K562 (cell line): Measurements from ENCODE around the gene FANCD2. TPM values are rescaled to one million over a fixed set of nuclear protein-coding genes. Genes with fewer than 3 reads are reported as not detected.

ENCODE experiments used
- BRD9 ChIP-seq: fragments of 450-650 bp; IDR thresholded peaks from 2 replicates; pipeline ENCODE4 v1.6.1; 2018; ENCODE audit warnings: low read depth; ENCODE audit not compliant: partially characterized antibody
- EP300 ChIP-seq: IDR thresholded peaks from 2 replicates; pipeline ENCODE4 v1.6.1; 2012; ENCODE audit warnings: low read length, improper control_type of control experiment
- HDAC1 ChIP-seq, 2 experiments: fragments of 450-650 bp; IDR thresholded peaks; 2 replicates each; pipeline ENCODE4 v1.6.1; 2016 to 2017; ENCODE audit warnings: inconsistent platforms in 1 of 2, mild to moderate bottlenecking in 1 of 2, moderate library complexity in 1 of 2
- HDAC6 ChIP-seq: IDR thresholded peaks from 2 replicates; pipeline ENCODE4 v1.6.1; 2012; ENCODE audit warnings: low read depth, mild to moderate bottlenecking, control low read depth, inconsistent platforms, low read length, moderate library complexity
- JUNB ChIP-seq: fragments of 450-650 bp; formaldehyde crosslinking; conservative IDR thresholded peaks from 2 replicates; pipeline ENCODE4 v1.4.0; 2020; ENCODE audit warnings: mild to moderate bottlenecking
- KDM1A ChIP-seq, 2 experiments: fragments of 450-650 bp; IDR thresholded peaks; 2 replicates each; pipeline ENCODE4 v1.6.1; 2016; ENCODE audit warnings: mild to moderate bottlenecking in 2 of 2
- NCOA1 ChIP-seq: fragments of 450-650 bp; IDR thresholded peaks from 2 replicates; pipeline ENCODE4 v1.6.1; 2016; ENCODE audit warnings: low read depth
- NFE2 ChIP-seq: IDR thresholded peaks from 2 replicates; pipeline ENCODE4 v1.6.1; 2014; ENCODE audit warnings: antibody characterized with exemption, low read depth
- PYGO2 ChIP-seq: fragments of 450-650 bp; IDR thresholded peaks from 2 replicates; pipeline ENCODE4 v1.6.1; 2016; ENCODE audit warnings: mild to moderate bottlenecking, missing genetic modification characterization, moderate library complexity, missing compliant biosample characterization
- TBL1XR1 ChIP-seq, 2 experiments: IDR thresholded peaks; 2 replicates each; pipeline ENCODE4 v1.6.1; 2012; ENCODE audit warnings: improper control_type of control experiment in 2 of 2, low read length in 2 of 2, mild to moderate bottlenecking in 1 of 2
- TCF7L2 ChIP-seq: fragments of 150-350 bp; IDR thresholded peaks from 2 replicates; pipeline ENCODE4 v1.6.1; 2016; ENCODE audit warnings: low read depth, mild to moderate bottlenecking, low read length, moderate library complexity
- polyA plus RNA-seq, 8 experiments: library from polyadenylated mRNA; depleted of rRNA in 4 of 8; stranded (reverse) in 5 of 8; unstranded in 3 of 8; fragments of >200 nt; fragmentation: Nextera tagmentation in 2 of 8; fragmentation: Illumina TruSeq in 1 of 8; extraction: Ambion mirVana in 2 of 8; extraction: Trizol in 1 of 8; gene quantifications; 2 replicates each; pipeline versions ENCODE4 v1.2.1 to v1.2.3, GENCODE V29; 2011 to 2014; ENCODE audit warnings: inconsistent platforms in 1 of 8, missing spikeins in 1 of 8
- total RNA-seq, 7 experiments: library from RNA; depleted of rRNA in 6 of 7; stranded (reverse); fragments of >200 nt in 6 of 7; fragmentation: Illumina TruSeq in 2 of 7; extraction: Trizol in 2 of 7; gene quantifications; 2 replicates each; pipeline versions ENCODE4 v1.2.1 to v1.2.3, GENCODE V29; 2011 to 2021; ENCODE audit warnings: low replicate concordance in 1 of 7
- TF ChIP-seq, protein P1 (sequence below): fragments of 450-650 bp; IDR thresholded peaks from 2 replicates; pipeline ENCODE4 v1.6.1; 2018; ENCODE audit not compliant: partially characterized antibody
- TF ChIP-seq, protein P2 (sequence below): sonication (generic); formaldehyde crosslinking; IDR thresholded peaks from 2 replicates; pipeline ENCODE4 v1.8.1; 2023; ENCODE audit warnings: missing genetic modification reagents, mild to moderate bottlenecking, borderline replicate concordance
- TF ChIP-seq, protein P3 (sequence below): IDR thresholded peaks from 2 replicates; pipeline ENCODE4 v1.6.1; 2011; ENCODE audit not compliant: insufficient read length; ENCODE audit errors: extremely low read depth
- TF ChIP-seq, protein P4 (sequence below), 2 experiments: IDR thresholded peaks in 1 of 2; conservative IDR thresholded peaks in 1 of 2; 2 replicates each; pipeline ENCODE4 v1.6.1; 2016; ENCODE audit warnings: low read depth in 2 of 2, mild to moderate bottlenecking in 1 of 2, missing compliant biosample characterization in 1 of 2, missing genetic modification characterization in 1 of 2, moderate library complexity in 1 of 2

Gene FANCD2
- total and polyA plus RNA-seq, 9 of the 15 experiments (the other 6 are each of a cell fraction or from before 2014, with no cell fraction given), result 59.4 to 137 (median 96.1) TPM

DNA sequence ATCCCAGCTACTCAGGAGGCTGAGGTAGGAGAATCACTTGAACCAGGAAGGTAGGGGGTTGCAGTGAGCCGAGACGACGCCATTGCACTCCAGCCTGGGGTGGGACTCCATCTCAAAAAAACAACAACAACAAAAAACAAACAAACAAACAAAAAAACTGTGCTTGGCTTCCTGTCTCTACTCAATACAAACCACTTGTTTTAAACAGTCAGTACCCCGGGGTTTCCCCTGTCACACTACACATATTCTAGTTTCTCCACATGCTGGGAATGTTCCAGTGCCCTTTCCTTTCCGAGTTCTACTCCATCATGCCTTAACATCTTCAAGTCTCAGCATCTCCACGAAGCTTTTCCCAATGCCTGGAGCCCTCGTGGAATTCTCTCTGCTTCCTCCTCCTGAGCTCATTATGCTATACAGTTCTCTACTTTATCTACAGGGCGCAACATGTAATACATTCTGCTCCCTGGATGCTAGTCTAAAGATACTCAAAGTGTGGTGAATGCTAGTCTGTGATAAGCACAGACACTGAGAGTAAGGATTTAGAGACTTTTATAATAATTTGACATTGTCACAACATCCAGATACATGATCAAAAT lies 47.4 kb upstream of the FANCD2 start (continued):
- TF ChIP-seq BRD9, result peak; percentile 57
- peak in 1 of 2 experiments; percentile 81; a peak in 2 of 4 replicates for TF ChIP-seq HDAC1 (IDR thresholded peaks at IDR 0.05)
- TF ChIP-seq, protein P1, sequence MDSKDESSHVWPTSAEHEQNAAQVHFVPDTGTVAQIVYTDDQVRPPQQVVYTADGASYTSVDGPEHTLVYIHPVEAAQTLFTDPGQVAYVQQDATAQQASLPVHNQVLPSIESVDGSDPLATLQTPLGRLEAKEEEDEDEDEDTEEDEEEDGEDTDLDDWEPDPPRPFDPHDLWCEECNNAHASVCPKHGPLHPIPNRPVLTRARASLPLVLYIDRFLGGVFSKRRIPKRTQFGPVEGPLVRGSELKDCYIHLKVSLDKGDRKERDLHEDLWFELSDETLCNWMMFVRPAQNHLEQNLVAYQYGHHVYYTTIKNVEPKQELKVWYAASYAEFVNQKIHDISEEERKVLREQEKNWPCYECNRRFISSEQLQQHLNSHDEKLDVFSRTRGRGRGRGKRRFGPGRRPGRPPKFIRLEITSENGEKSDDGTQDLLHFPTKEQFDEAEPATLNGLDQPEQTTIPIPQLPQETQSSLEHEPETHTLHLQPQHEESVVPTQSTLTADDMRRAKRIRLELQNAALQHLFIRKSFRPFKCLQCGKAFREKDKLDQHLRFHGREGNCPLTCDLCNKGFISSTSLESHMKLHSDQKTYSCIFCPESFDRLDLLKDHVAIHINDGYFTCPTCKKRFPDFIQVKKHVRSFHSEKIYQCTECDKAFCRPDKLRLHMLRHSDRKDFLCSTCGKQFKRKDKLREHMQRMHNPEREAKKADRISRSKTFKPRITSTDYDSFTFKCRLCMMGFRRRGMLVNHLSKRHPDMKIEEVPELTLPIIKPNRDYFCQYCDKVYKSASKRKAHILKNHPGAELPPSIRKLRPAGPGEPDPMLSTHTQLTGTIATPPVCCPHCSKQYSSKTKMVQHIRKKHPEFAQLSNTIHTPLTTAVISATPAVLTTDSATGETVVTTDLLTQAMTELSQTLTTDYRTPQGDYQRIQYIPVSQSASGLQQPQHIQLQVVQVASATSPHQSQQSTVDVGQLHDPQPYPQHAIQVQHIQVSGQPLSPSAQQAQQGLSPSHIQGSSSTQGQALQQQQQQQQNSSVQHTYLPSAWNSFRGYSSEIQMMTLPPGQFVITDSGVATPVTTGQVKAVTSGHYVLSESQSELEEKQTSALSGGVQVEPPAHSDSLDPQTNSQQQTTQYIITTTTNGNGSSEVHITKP, result peak; percentile 70
- TF ChIP-seq, protein P2, sequence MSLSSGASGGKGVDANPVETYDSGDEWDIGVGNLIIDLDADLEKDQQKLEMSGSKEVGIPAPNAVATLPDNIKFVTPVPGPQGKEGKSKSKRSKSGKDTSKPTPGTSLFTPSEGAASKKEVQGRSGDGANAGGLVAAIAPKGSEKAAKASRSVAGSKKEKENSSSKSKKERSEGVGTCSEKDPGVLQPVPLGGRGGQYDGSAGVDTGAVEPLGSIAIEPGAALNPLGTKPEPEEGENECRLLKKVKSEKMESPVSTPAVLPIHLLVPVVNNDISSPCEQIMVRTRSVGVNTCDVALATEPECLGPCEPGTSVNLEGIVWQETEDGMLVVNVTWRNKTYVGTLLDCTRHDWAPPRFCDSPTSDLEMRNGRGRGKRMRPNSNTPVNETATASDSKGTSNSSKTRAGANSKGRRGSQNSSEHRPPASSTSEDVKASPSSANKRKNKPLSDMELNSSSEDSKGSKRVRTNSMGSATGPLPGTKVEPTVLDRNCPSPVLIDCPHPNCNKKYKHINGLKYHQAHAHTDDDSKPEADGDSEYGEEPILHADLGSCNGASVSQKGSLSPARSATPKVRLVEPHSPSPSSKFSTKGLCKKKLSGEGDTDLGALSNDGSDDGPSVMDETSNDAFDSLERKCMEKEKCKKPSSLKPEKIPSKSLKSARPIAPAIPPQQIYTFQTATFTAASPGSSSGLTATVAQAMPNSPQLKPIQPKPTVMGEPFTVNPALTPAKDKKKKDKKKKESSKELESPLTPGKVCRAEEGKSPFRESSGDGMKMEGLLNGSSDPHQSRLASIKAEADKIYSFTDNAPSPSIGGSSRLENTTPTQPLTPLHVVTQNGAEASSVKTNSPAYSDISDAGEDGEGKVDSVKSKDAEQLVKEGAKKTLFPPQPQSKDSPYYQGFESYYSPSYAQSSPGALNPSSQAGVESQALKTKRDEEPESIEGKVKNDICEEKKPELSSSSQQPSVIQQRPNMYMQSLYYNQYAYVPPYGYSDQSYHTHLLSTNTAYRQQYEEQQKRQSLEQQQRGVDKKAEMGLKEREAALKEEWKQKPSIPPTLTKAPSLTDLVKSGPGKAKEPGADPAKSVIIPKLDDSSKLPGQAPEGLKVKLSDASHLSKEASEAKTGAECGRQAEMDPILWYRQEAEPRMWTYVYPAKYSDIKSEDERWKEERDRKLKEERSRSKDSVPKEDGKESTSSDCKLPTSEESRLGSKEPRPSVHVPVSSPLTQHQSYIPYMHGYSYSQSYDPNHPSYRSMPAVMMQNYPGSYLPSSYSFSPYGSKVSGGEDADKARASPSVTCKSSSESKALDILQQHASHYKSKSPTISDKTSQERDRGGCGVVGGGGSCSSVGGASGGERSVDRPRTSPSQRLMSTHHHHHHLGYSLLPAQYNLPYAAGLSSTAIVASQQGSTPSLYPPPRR (CRISPR knock-in tag), result no peak
- TF ChIP-seq TCF7L2, result no peak
- peak; percentile 64; the same call in 1 of the 2 replicates for TF ChIP-seq NCOA1
- 0 out of 2 replicates have a peak, but pooled peaks have one; percentile 47 for TF ChIP-seq PYGO2 (tag)
- TF ChIP-seq KDM1A (IDR thresholded peaks at IDR 0.05), result peak; percentile 78
- TF ChIP-seq NFE2, result peak; percentile 8; the same call in 1 of the 2 replicates
- TF ChIP-seq, protein P3, sequence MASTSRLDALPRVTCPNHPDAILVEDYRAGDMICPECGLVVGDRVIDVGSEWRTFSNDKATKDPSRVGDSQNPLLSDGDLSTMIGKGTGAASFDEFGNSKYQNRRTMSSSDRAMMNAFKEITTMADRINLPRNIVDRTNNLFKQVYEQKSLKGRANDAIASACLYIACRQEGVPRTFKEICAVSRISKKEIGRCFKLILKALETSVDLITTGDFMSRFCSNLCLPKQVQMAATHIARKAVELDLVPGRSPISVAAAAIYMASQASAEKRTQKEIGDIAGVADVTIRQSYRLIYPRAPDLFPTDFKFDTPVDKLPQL, result no peak
- TF ChIP-seq JUNB, result no peak
- TF ChIP-seq HDAC6, result no peak
- TF ChIP-seq TBL1XR1 (IDR thresholded peaks at IDR 0.05; ENCODE audit: low read length in 2 of 2), result peak in 1 of 2 experiments; percentile 89; a peak in 2 of 4 replicates
- peak; percentile 90; the same call in 1 of the 2 replicates for TF ChIP-seq EP300
- TF ChIP-seq, protein P4, sequence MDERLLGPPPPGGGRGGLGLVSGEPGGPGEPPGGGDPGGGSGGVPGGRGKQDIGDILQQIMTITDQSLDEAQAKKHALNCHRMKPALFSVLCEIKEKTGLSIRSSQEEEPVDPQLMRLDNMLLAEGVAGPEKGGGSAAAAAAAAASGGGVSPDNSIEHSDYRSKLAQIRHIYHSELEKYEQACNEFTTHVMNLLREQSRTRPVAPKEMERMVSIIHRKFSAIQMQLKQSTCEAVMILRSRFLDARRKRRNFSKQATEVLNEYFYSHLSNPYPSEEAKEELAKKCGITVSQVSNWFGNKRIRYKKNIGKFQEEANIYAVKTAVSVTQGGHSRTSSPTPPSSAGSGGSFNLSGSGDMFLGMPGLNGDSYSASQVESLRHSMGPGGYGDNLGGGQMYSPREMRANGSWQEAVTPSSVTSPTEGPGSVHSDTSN (CRISPR knock-in tag; IDR thresholded peaks at IDR 0.05; ENCODE audit: low read depth), result no peak
- TF ChIP-seq, protein P4 (tag; conservative IDR thresholded peaks at IDR 0.05; ENCODE audit: low read depth), result peak; percentile 26; the same call in 1 of the 2 replicates
